ENCODE data around the gene MUS81. TPM values are rescaled to one million over a fixed set of nuclear protein-coding genes. Genes with fewer than 3 reads are reported as not detected.
A peak's percentile ranks its signal among the peaks of the same experiment; 100 is the strongest.

MUS81 gene
- total and polyA plus RNA-seq, 2 experiments from 2014 or later, result 23.8 to 47.0 TPM

DNA sequence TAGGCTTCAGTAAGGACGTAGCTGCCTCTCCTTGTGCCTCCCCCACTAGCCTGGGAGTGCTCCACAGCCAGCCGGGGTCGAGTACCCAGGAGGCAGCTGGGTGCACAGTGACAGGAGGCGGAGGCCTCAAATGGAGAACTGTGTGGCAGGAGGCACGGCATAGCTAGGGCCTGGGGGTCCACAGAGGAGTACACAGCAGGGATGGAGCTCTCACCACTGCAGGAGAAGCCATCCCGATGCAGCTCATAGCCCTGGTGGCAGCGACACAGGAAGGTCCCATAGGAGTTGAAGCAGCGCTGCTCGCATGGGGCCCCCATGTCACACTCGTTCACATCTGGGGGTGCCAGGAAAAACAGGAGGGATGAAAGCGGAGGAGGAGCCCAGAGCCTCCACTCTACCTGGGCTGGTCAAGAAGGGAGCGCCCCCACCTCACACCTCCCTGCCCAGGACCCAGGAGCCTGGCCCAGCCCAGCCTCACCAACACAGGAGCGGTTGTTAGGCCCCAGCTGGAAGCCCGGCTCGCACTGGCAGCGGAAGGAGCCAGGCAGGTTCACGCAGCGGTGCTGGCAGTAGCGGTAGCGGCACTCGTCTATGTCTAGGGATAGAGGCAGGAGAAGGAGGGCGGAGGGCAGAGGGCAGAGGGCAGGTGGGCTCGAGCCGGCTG, 9.5 kb downstream of the MUS81 start:
- no peaks in the 10 kb centered on the region for H3K9me3 ChIP-seq (ENCODE audit: low read depth)

DNA sequence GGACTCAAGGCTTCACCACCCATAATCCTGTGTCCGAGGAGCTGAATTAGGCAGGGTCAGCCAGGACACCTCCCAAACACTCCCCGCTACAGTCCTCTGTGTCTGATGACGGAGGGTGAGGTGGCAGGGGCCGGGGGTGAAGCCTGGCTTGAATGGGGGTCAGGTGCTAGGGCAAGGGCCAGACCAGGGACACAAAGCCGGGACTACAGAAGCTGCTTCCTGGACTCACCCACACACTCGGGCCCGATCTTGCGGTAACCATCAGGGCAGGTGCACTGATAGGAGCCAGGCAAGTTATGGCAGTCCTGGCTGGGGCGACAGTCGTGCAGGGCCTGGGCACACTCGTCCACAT, 10.1 kb downstream of the MUS81 start:
- no peaks in the 10 kb centered on the region for H3K27me3 ChIP-seq
- H3K79me2 ChIP-seq, result no peaks in the 10 kb centered on the region
- TF ChIP-seq EZH2 (IDR thresholded peaks at IDR 0.05; ENCODE audit: borderline replicate concordance) (no peak), EZH2phosphoT487 (IDR thresholded peaks at IDR 0.05; ENCODE audit: low read depth, severe bottlenecking, unreplicated experiment) (no peak)
- TF ChIP-seq, protein P1, sequence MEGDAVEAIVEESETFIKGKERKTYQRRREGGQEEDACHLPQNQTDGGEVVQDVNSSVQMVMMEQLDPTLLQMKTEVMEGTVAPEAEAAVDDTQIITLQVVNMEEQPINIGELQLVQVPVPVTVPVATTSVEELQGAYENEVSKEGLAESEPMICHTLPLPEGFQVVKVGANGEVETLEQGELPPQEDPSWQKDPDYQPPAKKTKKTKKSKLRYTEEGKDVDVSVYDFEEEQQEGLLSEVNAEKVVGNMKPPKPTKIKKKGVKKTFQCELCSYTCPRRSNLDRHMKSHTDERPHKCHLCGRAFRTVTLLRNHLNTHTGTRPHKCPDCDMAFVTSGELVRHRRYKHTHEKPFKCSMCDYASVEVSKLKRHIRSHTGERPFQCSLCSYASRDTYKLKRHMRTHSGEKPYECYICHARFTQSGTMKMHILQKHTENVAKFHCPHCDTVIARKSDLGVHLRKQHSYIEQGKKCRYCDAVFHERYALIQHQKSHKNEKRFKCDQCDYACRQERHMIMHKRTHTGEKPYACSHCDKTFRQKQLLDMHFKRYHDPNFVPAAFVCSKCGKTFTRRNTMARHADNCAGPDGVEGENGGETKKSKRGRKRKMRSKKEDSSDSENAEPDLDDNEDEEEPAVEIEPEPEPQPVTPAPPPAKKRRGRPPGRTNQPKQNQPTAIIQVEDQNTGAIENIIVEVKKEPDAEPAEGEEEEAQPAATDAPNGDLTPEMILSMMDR (IDR thresholded peaks at IDR 0.05; ENCODE audit: poor library complexity), result no peak
- no peak for DNase-seq (ENCODE audit: low spot score)
- H3K4me1 ChIP-seq (ENCODE audit: insufficient read depth), result no peaks in the 10 kb centered on the region
- WGBS (ENCODE audit: low lambda C conversion rate, missing lambda C conversion rate), result 98% methylated on average over 10 of the region's 11 CpGs
- H2AFZ ChIP-seq, result no peak overlapping the region
- no peak overlapping the region for H3K27ac ChIP-seq
- H3K4me2 ChIP-seq, result no peak overlapping the region
- no peaks in the 10 kb centered on the region for H4K20me1 ChIP-seq (ENCODE audit: insufficient read depth, poor library complexity, severe bottlenecking)
- no peaks in the 10 kb centered on the region for H3K36me3 ChIP-seq (replicated peaks; ENCODE audit: insufficient read depth, low read depth)
- H3K4me3 ChIP-seq, result no peak overlapping the region
- no peaks in the 10 kb centered on the region for H3K9me2 ChIP-seq (replicated peaks; ENCODE audit: insufficient read depth)
- H3K9me3 ChIP-seq (ENCODE audit: low read depth), result no peaks in the 10 kb centered on the region

More for the DNA sequence above, 9.5 kb downstream of the MUS81 start:
- DNase-seq (ENCODE audit: low spot score), result no peak
- Histone ChIP-seq H3K27ac (no peak overlapping the region), H3K36me3 (replicated peaks; ENCODE audit: insufficient read depth, low read depth) (no peaks in the 10 kb centered on the region), H2AFZ (no peak overlapping the region), H3K4me2 (no peak overlapping the region), H4K20me1 (ENCODE audit: insufficient read depth, poor library complexity, severe bottlenecking) (no peaks in the 10 kb centered on the region), H3K9me2 (replicated peaks; ENCODE audit: insufficient read depth) (no peaks in the 10 kb centered on the region), H3K4me3 (no peak overlapping the region), H3K79me2 (no peaks in the 10 kb centered on the region), H3K4me1 (ENCODE audit: insufficient read depth) (no peaks in the 10 kb centered on the region), H3K27me3 (no peaks in the 10 kb centered on the region)
- WGBS (ENCODE audit: low lambda C conversion rate, missing lambda C conversion rate), result 94% methylated on average over 24 of the region's 24 CpGs
- TF ChIP-seq EZH2phosphoT487 (IDR thresholded peaks at IDR 0.05; ENCODE audit: low read depth, severe bottlenecking, unreplicated experiment) (no peak), EZH2 (IDR thresholded peaks at IDR 0.05; ENCODE audit: borderline replicate concordance) (no peak)
- TF ChIP-seq, protein P1 (IDR thresholded peaks at IDR 0.05; ENCODE audit: poor library complexity), result no peak

DNA sequence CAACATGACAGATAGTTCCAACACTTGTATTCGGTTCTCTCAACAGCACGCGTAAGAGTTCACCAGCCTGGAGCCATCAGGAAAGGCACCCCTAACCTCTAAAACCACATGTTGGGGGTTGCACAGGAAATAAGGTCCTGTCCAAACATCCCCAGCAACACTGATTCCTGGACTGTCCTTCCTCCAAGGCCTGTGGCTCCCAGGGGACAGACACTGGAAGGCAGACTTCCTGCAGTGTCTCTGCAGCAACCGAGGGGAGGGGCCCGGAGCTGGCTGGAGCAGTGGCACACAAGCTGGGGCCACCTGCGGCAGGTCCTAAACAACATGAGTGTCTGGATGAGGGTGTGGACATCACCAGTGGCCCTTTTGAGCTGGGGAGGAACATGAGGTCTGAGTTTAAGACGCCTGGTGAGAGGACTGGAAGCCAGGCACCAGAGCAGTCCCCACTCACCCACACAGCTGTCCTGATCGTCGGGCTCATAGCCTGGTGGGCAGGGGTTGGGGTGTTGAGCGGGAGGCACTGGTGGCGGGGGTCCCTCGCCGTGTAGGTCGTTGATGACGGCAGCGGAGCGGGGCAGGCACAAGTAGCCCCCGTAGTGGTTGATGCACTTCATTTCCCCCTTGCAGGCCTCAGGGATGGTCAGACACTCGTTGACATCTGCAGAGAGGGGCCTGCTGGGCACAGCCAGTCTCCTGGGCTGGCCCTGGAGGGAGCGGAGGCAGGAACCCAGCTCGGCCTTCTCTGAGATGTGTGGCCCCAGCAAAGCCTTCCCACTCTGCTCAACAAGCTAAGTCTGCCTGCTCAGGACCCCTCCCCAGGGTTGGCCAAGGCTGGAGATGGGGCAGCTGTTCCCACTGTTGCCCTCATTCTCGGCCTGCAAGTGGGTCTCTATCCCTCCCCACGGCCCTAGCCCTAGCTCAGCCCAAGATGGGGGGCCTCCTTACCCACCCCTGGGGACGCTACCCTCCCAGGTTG, 10.8 kb downstream of the MUS81 start:
- DNase-seq (ENCODE audit: low spot score), result no peak
- no peak overlapping the region for H2AFZ ChIP-seq
- H3K9me2 ChIP-seq (replicated peaks; ENCODE audit: insufficient read depth), result no peaks in the 10 kb centered on the region
- no peak for TF ChIP-seq EZH2phosphoT487 (IDR thresholded peaks at IDR 0.05; ENCODE audit: low read depth, severe bottlenecking, unreplicated experiment)
- no peak for TF ChIP-seq EZH2 (IDR thresholded peaks at IDR 0.05; ENCODE audit: borderline replicate concordance)
- TF ChIP-seq, protein P1 (IDR thresholded peaks at IDR 0.05; ENCODE audit: poor library complexity), result no peak
- H3K4me2 ChIP-seq, result peak overlapping the region; percentile 99
- peak overlapping the region; percentile 65 for H3K27ac ChIP-seq
- no peaks in the 10 kb centered on the region for H3K36me3 ChIP-seq (replicated peaks; ENCODE audit: insufficient read depth, low read depth)
- H3K4me1 ChIP-seq (ENCODE audit: insufficient read depth), result no peaks in the 10 kb centered on the region
- no peaks in the 10 kb centered on the region for H3K9me3 ChIP-seq (ENCODE audit: low read depth)
- no peaks in the 10 kb centered on the region for H3K79me2 ChIP-seq
- H4K20me1 ChIP-seq (ENCODE audit: insufficient read depth, poor library complexity, severe bottlenecking), result no peaks in the 10 kb centered on the region
- no peaks in the 10 kb centered on the region for H3K27me3 ChIP-seq
- WGBS (ENCODE audit: low lambda C conversion rate, missing lambda C conversion rate), result 84% methylated on average over 16 of the region's 24 CpGs
- no peak overlapping the region for H3K4me3 ChIP-seq
